ENCODE results near the gene ADIG.

Gene ADIG

GRCh38 chr20:38602185-38602581, 21.2 kb downstream of the ADIG start:
- DNase-seq: no peak

GRCh38 chr20:38603286-38603685, 22.3 kb downstream of the ADIG start:
- no peak for DNase-seq

GRCh38 chr20:38604873-38605303, 23.9 kb downstream of the ADIG start:
- no peak for DNase-seq

- no peak for DNase-seq
Observed at GRCh38 chr20:38607351-38607750, 26.4 kb downstream of the ADIG start.

GRCh38 chr20:38608188-38608587, 27.2 kb downstream of the ADIG start:
- no peak for DNase-seq

- no peak for DNase-seq
Observed at GRCh38 chr20:38609815-38610214, 28.8 kb downstream of the ADIG start.

- DNase-seq: no peak
Observed at GRCh38 chr20:38610521-38610920, 29.5 kb downstream of the ADIG start.

- DNase-seq: no peak
Observed at GRCh38 chr20:38612751-38613515, 31.9 kb downstream of the ADIG start.

- no peak for DNase-seq
Observed at GRCh38 chr20:38615283-38615682, 34.3 kb downstream of the ADIG start.

- DNase-seq: no peak
Observed at GRCh38 chr20:38616457-38616856, 35.5 kb downstream of the ADIG start.

- no peak for DNase-seq
Observed at GRCh38 chr20:38617011-38617829, 36.2 kb downstream of the ADIG start.

GRCh38 chr20:38617830-38618196, 36.8 kb downstream of the ADIG start:
- DNase-seq: no peak

GRCh38 chr20:38620441-38620840, 39.4 kb downstream of the ADIG start:
- no peak for DNase-seq

GRCh38 chr20:38623061-38623460, 42.1 kb downstream of the ADIG start:
- DNase-seq: no peak

- no peak for DNase-seq
Observed at GRCh38 chr20:38624084-38624483, 43.1 kb downstream of the ADIG start.

GRCh38 chr20:38625896-38626295, 44.9 kb downstream of the ADIG start:
- no peak for DNase-seq

- no peak for DNase-seq
Observed at GRCh38 chr20:38626921-38627659, 46.1 kb downstream of the ADIG start.

- no peak for DNase-seq
Observed at GRCh38 chr20:38628580-38629470, 47.8 kb downstream of the ADIG start.

- DNase-seq: no peak
Observed at GRCh38 chr20:38629979-38630378, 49.0 kb downstream of the ADIG start.

GRCh38 chr20:38630727-38631126, 49.7 kb downstream of the ADIG start:
- DNase-seq: no peak

GRCh38 chr20:38631155-38632022, 50.4 kb downstream of the ADIG start:
- DNase-seq: peak in 1 of 2 donors; percentile 7

Measured in inflammatory macrophage (primary cell).